ENCODE results near the gene HNRNPUL1.

DNA sequence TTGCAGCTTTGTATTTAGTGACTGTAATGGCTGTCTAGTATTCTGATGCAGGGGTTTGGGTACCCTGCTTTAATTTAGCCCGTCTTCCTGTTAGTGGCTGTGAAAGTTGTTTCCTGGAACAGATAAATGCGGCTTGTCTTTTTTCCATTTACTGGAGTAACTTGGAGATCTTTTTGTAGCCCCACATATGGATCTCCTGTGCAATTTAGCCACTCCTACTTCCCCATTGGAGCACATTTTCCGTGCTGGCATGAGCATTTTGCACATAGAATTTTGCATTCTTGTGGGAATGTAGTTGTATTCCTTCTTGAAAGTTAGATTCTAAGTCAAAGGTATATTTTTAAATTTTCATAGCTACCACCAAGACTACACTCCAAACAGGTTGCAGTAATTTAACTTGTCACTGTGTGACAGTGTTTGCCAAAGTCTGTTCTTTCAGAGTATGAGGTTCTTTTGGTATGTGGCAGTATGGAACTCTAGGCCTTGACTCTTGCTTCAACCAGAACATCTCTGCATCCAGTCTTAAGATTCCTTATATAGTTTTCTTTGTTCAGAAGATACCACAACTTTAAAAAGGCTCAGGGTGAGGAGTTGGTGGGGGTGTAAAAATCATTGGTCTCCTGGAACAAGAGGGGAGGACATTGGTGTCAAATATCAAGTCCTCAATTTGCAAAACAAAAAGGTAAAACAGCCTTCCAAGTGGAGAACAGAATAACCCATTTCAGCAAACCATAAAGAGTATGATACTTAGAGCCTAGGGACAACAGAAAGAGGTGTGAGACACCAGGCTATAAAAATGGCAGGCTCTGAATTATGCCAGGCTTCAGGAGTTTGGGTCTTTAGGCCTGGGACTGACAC lies 24.7 kb downstream of the HNRNPUL1 start:
- TF ChIP-seq, protein P1, sequence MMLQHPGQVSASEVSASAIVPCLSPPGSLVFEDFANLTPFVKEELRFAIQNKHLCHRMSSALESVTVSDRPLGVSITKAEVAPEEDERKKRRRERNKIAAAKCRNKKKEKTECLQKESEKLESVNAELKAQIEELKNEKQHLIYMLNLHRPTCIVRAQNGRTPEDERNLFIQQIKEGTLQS (IDR thresholded peaks at IDR 0.05): no peak
- TF ChIP-seq, protein P2, sequence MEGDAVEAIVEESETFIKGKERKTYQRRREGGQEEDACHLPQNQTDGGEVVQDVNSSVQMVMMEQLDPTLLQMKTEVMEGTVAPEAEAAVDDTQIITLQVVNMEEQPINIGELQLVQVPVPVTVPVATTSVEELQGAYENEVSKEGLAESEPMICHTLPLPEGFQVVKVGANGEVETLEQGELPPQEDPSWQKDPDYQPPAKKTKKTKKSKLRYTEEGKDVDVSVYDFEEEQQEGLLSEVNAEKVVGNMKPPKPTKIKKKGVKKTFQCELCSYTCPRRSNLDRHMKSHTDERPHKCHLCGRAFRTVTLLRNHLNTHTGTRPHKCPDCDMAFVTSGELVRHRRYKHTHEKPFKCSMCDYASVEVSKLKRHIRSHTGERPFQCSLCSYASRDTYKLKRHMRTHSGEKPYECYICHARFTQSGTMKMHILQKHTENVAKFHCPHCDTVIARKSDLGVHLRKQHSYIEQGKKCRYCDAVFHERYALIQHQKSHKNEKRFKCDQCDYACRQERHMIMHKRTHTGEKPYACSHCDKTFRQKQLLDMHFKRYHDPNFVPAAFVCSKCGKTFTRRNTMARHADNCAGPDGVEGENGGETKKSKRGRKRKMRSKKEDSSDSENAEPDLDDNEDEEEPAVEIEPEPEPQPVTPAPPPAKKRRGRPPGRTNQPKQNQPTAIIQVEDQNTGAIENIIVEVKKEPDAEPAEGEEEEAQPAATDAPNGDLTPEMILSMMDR (IDR thresholded peaks at IDR 0.05 in 2 of 3, conservative IDR thresholded peaks at IDR 0.05 in 1 of 3; ENCODE audit: borderline replicate concordance in 1 of 3, insufficient read depth in 1 of 3, low read depth in 2 of 3, low read length in 2 of 3): no peak
- TF ChIP-seq POLR2A (IDR thresholded peaks at IDR 0.05; ENCODE audit: borderline replicate concordance, extremely low read depth, insufficient read depth, insufficient read length): no peak
- no peak for TF ChIP-seq YY1 (IDR thresholded peaks at IDR 0.05; ENCODE audit: extremely low read depth, insufficient replicate concordance, low read depth, low read length)
- TF ChIP-seq, protein P3, sequence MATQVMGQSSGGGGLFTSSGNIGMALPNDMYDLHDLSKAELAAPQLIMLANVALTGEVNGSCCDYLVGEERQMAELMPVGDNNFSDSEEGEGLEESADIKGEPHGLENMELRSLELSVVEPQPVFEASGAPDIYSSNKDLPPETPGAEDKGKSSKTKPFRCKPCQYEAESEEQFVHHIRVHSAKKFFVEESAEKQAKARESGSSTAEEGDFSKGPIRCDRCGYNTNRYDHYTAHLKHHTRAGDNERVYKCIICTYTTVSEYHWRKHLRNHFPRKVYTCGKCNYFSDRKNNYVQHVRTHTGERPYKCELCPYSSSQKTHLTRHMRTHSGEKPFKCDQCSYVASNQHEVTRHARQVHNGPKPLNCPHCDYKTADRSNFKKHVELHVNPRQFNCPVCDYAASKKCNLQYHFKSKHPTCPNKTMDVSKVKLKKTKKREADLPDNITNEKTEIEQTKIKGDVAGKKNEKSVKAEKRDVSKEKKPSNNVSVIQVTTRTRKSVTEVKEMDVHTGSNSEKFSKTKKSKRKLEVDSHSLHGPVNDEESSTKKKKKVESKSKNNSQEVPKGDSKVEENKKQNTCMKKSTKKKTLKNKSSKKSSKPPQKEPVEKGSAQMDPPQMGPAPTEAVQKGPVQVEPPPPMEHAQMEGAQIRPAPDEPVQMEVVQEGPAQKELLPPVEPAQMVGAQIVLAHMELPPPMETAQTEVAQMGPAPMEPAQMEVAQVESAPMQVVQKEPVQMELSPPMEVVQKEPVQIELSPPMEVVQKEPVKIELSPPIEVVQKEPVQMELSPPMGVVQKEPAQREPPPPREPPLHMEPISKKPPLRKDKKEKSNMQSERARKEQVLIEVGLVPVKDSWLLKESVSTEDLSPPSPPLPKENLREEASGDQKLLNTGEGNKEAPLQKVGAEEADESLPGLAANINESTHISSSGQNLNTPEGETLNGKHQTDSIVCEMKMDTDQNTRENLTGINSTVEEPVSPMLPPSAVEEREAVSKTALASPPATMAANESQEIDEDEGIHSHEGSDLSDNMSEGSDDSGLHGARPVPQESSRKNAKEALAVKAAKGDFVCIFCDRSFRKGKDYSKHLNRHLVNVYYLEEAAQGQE (IDR thresholded peaks at IDR 0.05; ENCODE audit: low read depth): no peak
- no peak for TF ChIP-seq SIN3A (IDR thresholded peaks at IDR 0.05; ENCODE audit: low read depth)
- TF ChIP-seq EZH2 (IDR thresholded peaks at IDR 0.05): no peak
- no peak for TF ChIP-seq EGR1 (IDR thresholded peaks at IDR 0.05; ENCODE audit: low read depth)
- TF ChIP-seq, protein P4, sequence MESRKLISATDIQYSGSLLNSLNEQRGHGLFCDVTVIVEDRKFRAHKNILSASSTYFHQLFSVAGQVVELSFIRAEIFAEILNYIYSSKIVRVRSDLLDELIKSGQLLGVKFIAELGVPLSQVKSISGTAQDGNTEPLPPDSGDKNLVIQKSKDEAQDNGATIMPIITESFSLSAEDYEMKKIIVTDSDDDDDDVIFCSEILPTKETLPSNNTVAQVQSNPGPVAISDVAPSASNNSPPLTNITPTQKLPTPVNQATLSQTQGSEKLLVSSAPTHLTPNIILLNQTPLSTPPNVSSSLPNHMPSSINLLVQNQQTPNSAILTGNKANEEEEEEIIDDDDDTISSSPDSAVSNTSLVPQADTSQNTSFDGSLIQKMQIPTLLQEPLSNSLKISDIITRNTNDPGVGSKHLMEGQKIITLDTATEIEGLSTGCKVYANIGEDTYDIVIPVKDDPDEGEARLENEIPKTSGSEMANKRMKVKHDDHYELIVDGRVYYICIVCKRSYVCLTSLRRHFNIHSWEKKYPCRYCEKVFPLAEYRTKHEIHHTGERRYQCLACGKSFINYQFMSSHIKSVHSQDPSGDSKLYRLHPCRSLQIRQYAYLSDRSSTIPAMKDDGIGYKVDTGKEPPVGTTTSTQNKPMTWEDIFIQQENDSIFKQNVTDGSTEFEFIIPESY (IDR thresholded peaks at IDR 0.05; ENCODE audit: extremely low read depth, insufficient replicate concordance, low read length): no peak
- TF ChIP-seq SP1 (IDR thresholded peaks at IDR 0.05; ENCODE audit: low read depth): no peak
- no peak for TF ChIP-seq SRF (IDR thresholded peaks at IDR 0.05; ENCODE audit: low read depth)
- TF ChIP-seq, protein P5, sequence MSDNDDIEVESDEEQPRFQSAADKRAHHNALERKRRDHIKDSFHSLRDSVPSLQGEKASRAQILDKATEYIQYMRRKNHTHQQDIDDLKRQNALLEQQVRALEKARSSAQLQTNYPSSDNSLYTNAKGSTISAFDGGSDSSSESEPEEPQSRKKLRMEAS (IDR thresholded peaks at IDR 0.05): no peak
- no peak for TF ChIP-seq POLR2AphosphoS5 (IDR thresholded peaks at IDR 0.05; ENCODE audit: low read depth, low read length)

Data from HCT116 (cell line).